ENCODE data around the gene RHBDL2.
A peak's percentile ranks its signal among the peaks of the same experiment; 100 is the strongest.
"Not testable (repeated sequence)": the region's sequence is repeated elsewhere in the genome, so short reads cannot be mapped to it uniquely, and the experiment has no call there.

The RHBDL2 gene

GRCh38 chr1:38875811-38876210, 65.8 kb downstream of the RHBDL2 start:
- DNase-seq (ENCODE audit: low read depth in 2 of 2) = no peak

- peak; percentile 93 to 94 for DNase-seq (ENCODE audit: low read depth in 2 of 2)
Measured at GRCh38 chr1:38873027-38873969, 68.3 kb downstream of the RHBDL2 start, which contains the start of gene MYCBP. Gene MYCBP, minus strand, starts transcription at chr1:38873348. Its CDS starts 43 bp downstream, at chr1:38873305.

- no peak for DNase-seq (ENCODE audit: low read depth in 2 of 2)
Measured at GRCh38 chr1:38872401-38873026, 69.1 kb downstream of the RHBDL2 start.

GRCh38 chr1:38870996-38871395, 70.6 kb downstream of the RHBDL2 start:
- DNase-seq (ENCODE audit: low read depth in 2 of 2) = no peak

- no peak for DNase-seq (ENCODE audit: low read depth in 2 of 2)
Measured at GRCh38 chr1:38867208-38867607, 74.4 kb downstream of the RHBDL2 start.

GRCh38 chr1:38865112-38865715, 76.4 kb downstream of the RHBDL2 start:
- no peak for DNase-seq (ENCODE audit: low read depth in 2 of 2)

- DNase-seq (ENCODE audit: low read depth in 2 of 2) = no peak
Measured at GRCh38 chr1:38860454-38860795, 81.2 kb downstream of the RHBDL2 start.

- peak; percentile 97 to 98 for DNase-seq (ENCODE audit: low read depth in 2 of 2)
Measured at GRCh38 chr1:38859561-38860453, 81.8 kb downstream of the RHBDL2 start, which contains the start of gene RRAGC. Gene RRAGC, minus strand, starts transcription at chr1:38859772. Its CDS starts 126 bp downstream, at chr1:38859646.

GRCh38 chr1:38858833-38859560, 82.6 kb downstream of the RHBDL2 start:
- peak in 1 of 2 donors; percentile 50 for DNase-seq (ENCODE audit: low read depth in 2 of 2)

GRCh38 chr1:38852780-38853179, 88.8 kb downstream of the RHBDL2 start:
- no peak for DNase-seq (ENCODE audit: low read depth in 2 of 2)

- DNase-seq (ENCODE audit: low read depth in 2 of 2) = no peak
Measured at GRCh38 chr1:38848071-38848470, 93.6 kb downstream of the RHBDL2 start.

GRCh38 chr1:38846210-38846609, 95.4 kb downstream of the RHBDL2 start:
- DNase-seq (ENCODE audit: low read depth in 2 of 2) = no peak

GRCh38 chr1:38845088-38845487, 96.5 kb downstream of the RHBDL2 start:
- DNase-seq (ENCODE audit: low read depth in 2 of 2) = not testable (repeated sequence)

GRCh38 chr1:38840281-38840680, 101.3 kb downstream of the RHBDL2 start:
- no peak for DNase-seq (ENCODE audit: low read depth in 2 of 2)

GRCh38 chr1:38839363-38839762, 102.3 kb downstream of the RHBDL2 start:
- no peak for DNase-seq (ENCODE audit: low read depth in 2 of 2)

GRCh38 chr1:38836316-38836715, 105.3 kb downstream of the RHBDL2 start:
- DNase-seq (ENCODE audit: low read depth in 2 of 2) = not testable (repeated sequence)

Measured in stimulated activated CD8-positive, alpha-beta memory T cell treated with anti-CD3 and anti-CD28 coated beads, Interleukin-2, amount 100 ng/mL, for 48 hours (primary cell).